ENCODE measurements around the gene F2R. TPM values are rescaled to one million over a fixed set of nuclear protein-coding genes. Genes with fewer than 3 reads are reported as not detected.

F2R gene
- total RNA-seq, 1 donor from 2014 or later = 18.6 TPM

- H3K4me1 ChIP-seq = no peaks in the 10 kb centered on the region
- H3K27me3 ChIP-seq (ENCODE audit: low read depth) = no peaks in the 10 kb centered on the region
- H3K36me3 ChIP-seq = peaks cover 6% of the 10 kb centered on the region
- H3K27ac ChIP-seq = no peak overlapping the region
- no peak for DNase-seq
- TF ChIP-seq CTCF (IDR thresholded peaks at IDR 0.05) = no peak
- H3K4me3 ChIP-seq = no peak overlapping the region
- ATAC-seq = no peak
- intact Hi-C loops (cut with DNase I) = no loop called here
- no peaks in the 10 kb centered on the region for H3K9me3 ChIP-seq
Observed at GRCh38 chr5:76681287-76681686, 34.6 kb upstream of the F2R start.

GRCh38 chr5:76682387-76682786, 33.5 kb upstream of the F2R start:
- Histone ChIP-seq H3K9me3 (no peaks in the 10 kb centered on the region), H3K36me3 (peaks cover 6% of the 10 kb centered on the region), H3K27ac (no peak overlapping the region), H3K27me3 (ENCODE audit: low read depth) (no peaks in the 10 kb centered on the region), H3K4me1 (no peaks in the 10 kb centered on the region), H3K4me3 (no peak overlapping the region)
- no peak for TF ChIP-seq CTCF (IDR thresholded peaks at IDR 0.05)
- no peak for DNase-seq
- ATAC-seq = no peak
- intact Hi-C loops (cut with DNase I) = no loop called here

- intact Hi-C loops (cut with DNase I) = no loop called here
- Histone ChIP-seq H3K36me3 (peaks cover 6% of the 10 kb centered on the region), H3K4me3 (no peak overlapping the region), H3K4me1 (no peaks in the 10 kb centered on the region), H3K9me3 (no peaks in the 10 kb centered on the region), H3K27me3 (ENCODE audit: low read depth) (no peaks in the 10 kb centered on the region), H3K27ac (no peak overlapping the region)
- no peak for DNase-seq
- ATAC-seq = no peak
- TF ChIP-seq CTCF (IDR thresholded peaks at IDR 0.05) = no peak
Observed at GRCh38 chr5:76683816-76684731, 31.9 kb upstream of the F2R start.

GRCh38 chr5:76684756-76685519, 31.0 kb upstream of the F2R start:
- Histone ChIP-seq H3K27ac (no peak overlapping the region), H3K9me3 (no peaks in the 10 kb centered on the region), H3K36me3 (peaks cover 6% of the 10 kb centered on the region), H3K4me3 (no peak overlapping the region), H3K27me3 (ENCODE audit: low read depth) (no peaks in the 10 kb centered on the region), H3K4me1 (no peaks in the 10 kb centered on the region)
- ATAC-seq = no peak
- intact Hi-C loops (cut with DNase I) = no loop called here
- no peak for DNase-seq
- no peak for TF ChIP-seq CTCF (IDR thresholded peaks at IDR 0.05)

- intact Hi-C loops (cut with DNase I) = no loop called here
- ATAC-seq (no peak), DNase-seq (no peak)
- no peak overlapping the region for H3K27ac ChIP-seq
- H3K4me3 ChIP-seq = no peak overlapping the region
- H3K4me1 ChIP-seq = no peaks in the 10 kb centered on the region
- TF ChIP-seq CTCF (IDR thresholded peaks at IDR 0.05) = no peak
- H3K27me3 ChIP-seq (ENCODE audit: low read depth) = no peaks in the 10 kb centered on the region
- peaks cover 6% of the 10 kb centered on the region for H3K36me3 ChIP-seq
- no peaks in the 10 kb centered on the region for H3K9me3 ChIP-seq
Observed at GRCh38 chr5:76685704-76686103, 30.2 kb upstream of the F2R start.

Measured in lower lobe of right lung (tissue), 2 donors.